ENCODE data around the gene AFG3L2. TPM values are rescaled to one million over a fixed set of nuclear protein-coding genes. Genes with fewer than 3 reads are reported as not detected.

Gene AFG3L2
- total and polyA plus RNA-seq, 8 donors, result 21.7 to 144 (median 44.0) TPM

DNA sequence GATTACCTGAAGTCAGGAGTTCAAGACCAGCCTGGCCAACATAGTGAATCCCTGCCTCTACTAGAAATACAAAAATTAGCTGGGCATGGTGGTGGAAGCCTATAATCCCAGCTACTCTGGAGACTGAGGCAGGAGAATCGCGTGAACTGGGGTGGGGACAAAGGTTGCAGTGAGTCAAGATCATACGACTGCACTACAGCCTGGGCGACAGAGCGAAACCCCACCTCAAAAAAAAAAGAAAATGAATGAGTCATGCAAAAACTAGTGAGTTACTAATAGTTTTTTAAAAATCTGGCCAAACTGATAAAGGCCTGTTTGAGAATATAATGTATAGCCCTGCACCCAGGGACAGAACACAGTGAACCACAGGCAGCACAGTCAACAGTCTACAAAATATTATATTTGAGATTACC is 17.5 kb downstream of the AFG3L2 start:
- Histone ChIP-seq H3K27ac (no peak overlapping the region), H3K4me1 (peaks cover 0 to 7% (median 2%) of the 10 kb centered on the region in 4 donors), H3K36me3 (peaks cover 48 to 100% (median 99%) of the 10 kb centered on the region in 4 donors), H3K27me3 (no peaks in the 10 kb centered on the region), H3K9me3 (no peaks in the 10 kb centered on the region), H3K4me3 (no peak overlapping the region)
- no peak for TF ChIP-seq POLR2A (IDR thresholded peaks at IDR 0.05)
- no peak for TF ChIP-seq POLR2AphosphoS5 (IDR thresholded peaks at IDR 0.05)
- DNase-seq, result peak in 1 of 2 donors; percentile 57
- 73 to 93% (median 90%) methylated on average over 5 of the region's 5 CpGs for WGBS, 5 donors
- intact Hi-C loops (cut with DNase I; ENCODE audit: low total_unique reads), result no loop called here

DNA sequence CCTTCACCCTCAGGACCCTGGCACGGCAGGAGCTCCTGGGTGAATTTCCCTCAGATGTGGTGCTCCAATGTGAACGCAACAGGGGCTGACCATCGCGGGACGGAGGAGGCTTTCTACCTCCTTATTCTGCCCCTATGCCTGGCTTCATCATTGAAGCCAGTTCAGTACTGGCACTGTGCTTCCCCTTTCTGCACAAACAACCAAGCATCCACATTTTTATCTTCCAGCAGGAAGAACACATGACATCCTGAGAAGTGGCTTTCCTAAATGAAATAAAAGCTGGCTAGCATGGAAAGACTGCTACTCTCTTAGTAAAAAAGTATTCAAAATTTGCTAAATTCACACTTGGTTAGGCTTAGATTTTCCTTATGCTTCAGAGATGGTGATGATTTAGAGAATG is 24.8 kb downstream of the AFG3L2 start:
- 91 to 98% (median 98%) methylated on average over 5 of the region's 5 CpGs for WGBS, 5 donors
- H3K9me3 ChIP-seq, result no peaks in the 10 kb centered on the region
- intact Hi-C loops (cut with DNase I; ENCODE audit: low total_unique reads), result no loop called here
- TF ChIP-seq EP300 (IDR thresholded peaks at IDR 0.05), result no peak
- no peak for TF ChIP-seq POLR2A (IDR thresholded peaks at IDR 0.05)
- no peak for TF ChIP-seq POLR2AphosphoS5 (IDR thresholded peaks at IDR 0.05)
- TF ChIP-seq, protein P1, sequence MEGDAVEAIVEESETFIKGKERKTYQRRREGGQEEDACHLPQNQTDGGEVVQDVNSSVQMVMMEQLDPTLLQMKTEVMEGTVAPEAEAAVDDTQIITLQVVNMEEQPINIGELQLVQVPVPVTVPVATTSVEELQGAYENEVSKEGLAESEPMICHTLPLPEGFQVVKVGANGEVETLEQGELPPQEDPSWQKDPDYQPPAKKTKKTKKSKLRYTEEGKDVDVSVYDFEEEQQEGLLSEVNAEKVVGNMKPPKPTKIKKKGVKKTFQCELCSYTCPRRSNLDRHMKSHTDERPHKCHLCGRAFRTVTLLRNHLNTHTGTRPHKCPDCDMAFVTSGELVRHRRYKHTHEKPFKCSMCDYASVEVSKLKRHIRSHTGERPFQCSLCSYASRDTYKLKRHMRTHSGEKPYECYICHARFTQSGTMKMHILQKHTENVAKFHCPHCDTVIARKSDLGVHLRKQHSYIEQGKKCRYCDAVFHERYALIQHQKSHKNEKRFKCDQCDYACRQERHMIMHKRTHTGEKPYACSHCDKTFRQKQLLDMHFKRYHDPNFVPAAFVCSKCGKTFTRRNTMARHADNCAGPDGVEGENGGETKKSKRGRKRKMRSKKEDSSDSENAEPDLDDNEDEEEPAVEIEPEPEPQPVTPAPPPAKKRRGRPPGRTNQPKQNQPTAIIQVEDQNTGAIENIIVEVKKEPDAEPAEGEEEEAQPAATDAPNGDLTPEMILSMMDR (IDR thresholded peaks at IDR 0.05), result no peak
- H3K4me3 ChIP-seq, result no peak overlapping the region
- H3K4me1 ChIP-seq, result peaks cover 0 to 10% (median 0%) of the 10 kb centered on the region in 4 donors
- H3K36me3 ChIP-seq, result peaks cover 59 to 100% (median 99%) of the 10 kb centered on the region in 4 donors
- H3K27ac ChIP-seq, result no peak overlapping the region
- H3K27me3 ChIP-seq, result no peaks in the 10 kb centered on the region
- no peak for DNase-seq

GRCh38 chr18:12347895-12348294 is 29.1 kb downstream of the AFG3L2 start:
- TF ChIP-seq EP300 (IDR thresholded peaks at IDR 0.05) (no peak), POLR2AphosphoS5 (IDR thresholded peaks at IDR 0.05) (no peak), POLR2A (IDR thresholded peaks at IDR 0.05) (no peak)
- TF ChIP-seq, protein P1 (IDR thresholded peaks at IDR 0.05), result no peak
- 65 to 82% (median 73%) methylated on average over 4 of the region's 4 CpGs for WGBS, 5 donors
- no peaks in the 10 kb centered on the region for H3K9me3 ChIP-seq
- H3K27ac ChIP-seq, result no peak overlapping the region
- H3K36me3 ChIP-seq, result peaks cover 63 to 100% (median 100%) of the 10 kb centered on the region in 4 donors
- no peak overlapping the region for H3K4me3 ChIP-seq
- intact Hi-C loops (cut with DNase I; ENCODE audit: low total_unique reads), result no loop called here
- no peak for DNase-seq
- H3K4me1 ChIP-seq, result peaks cover 0 to 10% (median 0%) of the 10 kb centered on the region in 4 donors
- no peaks in the 10 kb centered on the region for H3K27me3 ChIP-seq

DNA sequence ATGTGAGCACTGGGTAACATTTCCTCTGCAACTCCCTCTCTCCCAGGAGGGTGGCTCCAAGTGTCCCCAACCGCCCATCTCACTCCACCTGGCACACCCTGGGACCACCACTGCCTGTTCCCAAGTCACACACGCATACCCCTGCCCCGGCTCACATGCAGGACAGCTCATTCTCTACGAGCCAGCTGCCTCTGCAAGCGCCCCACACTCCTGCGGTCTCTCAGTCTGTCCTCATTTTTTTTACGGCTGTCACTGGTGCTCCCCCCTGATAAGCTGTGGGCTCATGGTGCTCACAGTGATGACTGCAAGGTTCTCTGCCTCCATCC is 30.8 kb downstream of the AFG3L2 start:
- Histone ChIP-seq H3K27ac (no peak overlapping the region), H3K27me3 (no peaks in the 10 kb centered on the region), H3K4me1 (peaks cover 0 to 10% (median 0%) of the 10 kb centered on the region in 4 donors), H3K9me3 (no peaks in the 10 kb centered on the region), H3K4me3 (no peak overlapping the region), H3K36me3 (peaks cover 56 to 100% (median 100%) of the 10 kb centered on the region in 4 donors)
- WGBS, 5 donors, result 90 to 96% (median 93%) methylated on average over 7 of the region's 7 CpGs
- intact Hi-C loops (cut with DNase I; ENCODE audit: low total_unique reads), result no loop called here
- TF ChIP-seq POLR2A (IDR thresholded peaks at IDR 0.05), result no peak
- TF ChIP-seq EP300 (IDR thresholded peaks at IDR 0.05), result no peak
- no peak for TF ChIP-seq POLR2AphosphoS5 (IDR thresholded peaks at IDR 0.05)
- TF ChIP-seq, protein P1 (IDR thresholded peaks at IDR 0.05), result no peak
- no peak for DNase-seq

GRCh38 chr18:12345491-12346239 is 31.4 kb downstream of the AFG3L2 start:
- no peak for TF ChIP-seq POLR2A (IDR thresholded peaks at IDR 0.05)
- TF ChIP-seq, protein P1 (IDR thresholded peaks at IDR 0.05), result no peak
- no peak for TF ChIP-seq POLR2AphosphoS5 (IDR thresholded peaks at IDR 0.05)
- TF ChIP-seq EP300 (IDR thresholded peaks at IDR 0.05), result no peak
- no peak for DNase-seq
- 80 to 90% (median 87%) methylated on average over 13 of the region's 13 CpGs for WGBS, 5 donors

More at GRCh38 chr18:12345491-12346239, 31.4 kb downstream of the AFG3L2 start:
- Histone ChIP-seq H3K27ac (no peak overlapping the region), H3K36me3 (peaks cover 51 to 100% (median 100%) of the 10 kb centered on the region in 4 donors), H3K4me3 (no peak overlapping the region), H3K9me3 (no peaks in the 10 kb centered on the region), H3K27me3 (no peaks in the 10 kb centered on the region), H3K4me1 (peaks cover 0 to 10% (median 0%) of the 10 kb centered on the region in 4 donors)
- intact Hi-C loops (cut with DNase I; ENCODE audit: low total_unique reads), result no loop called here
